Stromal cell of bone marrow (primary cell): ENCODE data around the gene MEF2D.
A peak's percentile ranks its signal among the peaks of the same experiment; 100 is the strongest.

Experiments
- DNase-seq: peaks from one replicate; pipeline ENCODE4 v3.0.0-alpha.2; 2012; ENCODE audit warnings: low read depth

MEF2D gene

GRCh38 chr1:156524481-156524869 lies 23.9 kb upstream of the MEF2D start:
- no peak for DNase-seq

DNA sequence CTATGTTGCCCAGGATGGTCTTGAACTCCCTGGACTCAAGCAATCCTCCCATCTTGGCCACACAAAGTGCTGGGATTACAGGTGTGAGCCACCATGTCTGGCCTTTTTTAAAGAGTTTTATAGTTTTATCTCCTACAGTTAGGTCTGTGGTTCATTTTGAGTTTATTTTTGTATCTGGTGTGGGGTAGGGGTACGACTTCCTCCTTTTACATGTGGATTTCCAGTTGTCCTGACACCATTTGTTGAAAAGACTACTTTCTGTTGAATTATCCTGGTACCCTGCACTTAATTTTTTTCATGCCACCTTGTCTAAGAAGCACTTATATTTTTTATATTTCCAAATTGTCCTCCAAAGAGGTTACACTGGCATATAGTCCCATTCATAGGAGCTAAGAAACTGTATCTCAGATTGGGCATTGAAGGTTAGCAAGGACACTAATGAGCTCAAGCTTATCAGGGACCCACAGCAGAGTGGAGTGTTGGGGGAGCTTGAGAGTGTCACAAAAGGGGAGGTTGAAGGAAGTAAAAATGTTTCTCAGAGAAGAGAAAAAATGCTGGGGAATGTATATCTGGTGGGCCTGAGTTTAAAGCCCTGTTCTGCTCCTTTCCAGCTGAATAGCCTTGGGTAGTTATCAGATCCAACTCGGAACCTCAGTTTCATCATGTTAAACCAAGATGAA lies 23.4 kb upstream of the MEF2D start:
- DNase-seq: no peak

- no peak for DNase-seq
Observed at GRCh38 chr1:156522443-156522970, 21.9 kb upstream of the MEF2D start.

GRCh38 chr1:156517748-156518147 lies 17.2 kb upstream of the MEF2D start:
- no peak for DNase-seq

GRCh38 chr1:156516821-156517220 lies 16.2 kb upstream of the MEF2D start:
- no peak for DNase-seq

- DNase-seq: no peak
Observed at GRCh38 chr1:156515956-156516355, 15.4 kb upstream of the MEF2D start.

DNA sequence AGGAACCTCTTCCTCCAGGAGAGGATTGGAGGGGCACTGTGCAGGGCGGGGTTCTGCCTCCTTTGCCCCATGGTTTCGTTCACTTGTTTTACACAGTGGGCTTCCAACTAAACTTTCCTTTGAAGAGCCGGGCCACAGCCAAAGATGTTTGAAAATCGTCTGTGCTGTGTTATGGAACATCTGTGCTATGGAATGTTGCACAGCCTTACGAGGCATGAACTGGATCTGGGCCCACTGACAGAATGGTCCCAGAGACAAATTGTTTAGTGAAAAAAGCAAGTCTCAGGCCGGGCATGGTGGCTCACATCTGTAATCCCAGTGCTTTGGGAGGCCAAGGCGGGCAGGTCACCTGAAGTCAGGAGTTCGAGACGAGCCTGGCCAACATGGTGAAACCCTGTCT lies 12.6 kb upstream of the MEF2D start:
- no peak for DNase-seq

GRCh38 chr1:156511644-156512043 lies 11.1 kb upstream of the MEF2D start:
- no peak for DNase-seq

DNA sequence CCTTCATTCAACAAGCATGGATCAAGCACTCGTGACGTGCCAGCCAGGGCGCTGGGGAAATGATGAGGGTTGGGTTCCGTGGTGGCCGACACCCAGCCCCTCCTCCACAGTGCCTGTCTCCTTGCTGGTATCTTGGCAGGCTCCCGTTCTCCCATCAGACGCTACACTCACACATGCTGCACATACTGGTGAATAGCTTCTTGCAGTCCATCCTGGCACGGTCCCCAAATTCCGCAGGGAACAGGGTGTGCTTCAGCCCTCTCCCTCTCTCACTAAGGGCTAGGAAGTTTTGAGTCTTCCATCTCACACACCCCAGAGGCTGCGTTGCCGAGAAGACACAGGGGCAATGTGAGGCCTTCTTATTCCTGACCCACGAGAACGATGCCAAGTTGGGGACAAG lies 10.1 kb upstream of the MEF2D start:
- no peak for DNase-seq

- no peak for DNase-seq
Observed at GRCh38 chr1:156509424-156510034, 9.0 kb upstream of the MEF2D start.

DNA sequence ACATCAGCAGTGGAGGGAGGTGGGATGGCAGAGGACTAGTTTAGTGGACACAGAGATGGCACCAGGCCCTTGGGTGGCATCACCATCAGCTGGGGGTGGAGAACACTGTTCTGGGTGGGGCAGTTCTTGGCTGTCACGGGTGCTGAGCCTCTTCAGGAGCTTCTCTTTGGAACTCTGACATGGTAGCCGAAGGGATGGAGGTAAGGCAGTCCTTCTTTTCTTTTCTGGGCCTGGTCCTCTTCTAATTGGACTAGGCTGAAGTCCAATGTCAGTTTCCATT lies 8.3 kb upstream of the MEF2D start:
- DNase-seq: no peak

DNA sequence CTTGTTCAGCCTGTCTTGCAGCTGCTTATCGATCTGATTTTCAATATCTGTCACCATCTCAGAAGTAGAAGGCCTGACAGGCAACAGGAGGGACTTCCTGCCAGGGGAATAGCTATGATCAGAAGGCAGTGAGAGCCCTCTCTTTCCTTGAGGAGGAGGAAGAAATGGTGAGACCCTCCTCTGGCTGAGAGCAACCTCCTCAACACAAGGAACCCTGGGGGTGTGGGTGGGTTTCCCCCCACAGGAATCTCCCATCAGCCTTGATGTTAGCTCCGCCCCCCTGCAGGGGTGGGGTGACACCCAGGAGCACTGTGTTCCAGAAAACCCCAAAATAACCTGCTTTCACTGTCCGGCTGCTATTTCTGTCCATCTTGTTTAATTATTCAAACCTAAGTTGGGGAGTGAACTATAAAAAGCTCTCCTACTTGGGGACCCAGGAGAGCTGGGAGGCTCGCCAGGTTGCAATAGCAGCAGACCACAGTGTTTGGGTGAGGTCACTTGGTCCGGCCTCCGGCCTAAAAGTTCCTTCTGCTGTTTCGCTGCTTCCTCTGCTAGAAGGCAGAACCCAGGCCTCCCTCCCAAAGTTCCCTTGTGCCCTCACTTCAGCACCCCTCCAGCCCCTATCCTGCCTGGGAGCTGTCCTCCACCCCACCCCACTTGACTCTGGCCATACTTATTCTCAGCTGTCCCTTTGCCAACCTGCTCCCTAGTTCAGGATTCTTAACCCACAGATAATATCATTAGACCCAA lies 7.8 kb upstream of the MEF2D start:
- peak; percentile 76 for DNase-seq

DNA sequence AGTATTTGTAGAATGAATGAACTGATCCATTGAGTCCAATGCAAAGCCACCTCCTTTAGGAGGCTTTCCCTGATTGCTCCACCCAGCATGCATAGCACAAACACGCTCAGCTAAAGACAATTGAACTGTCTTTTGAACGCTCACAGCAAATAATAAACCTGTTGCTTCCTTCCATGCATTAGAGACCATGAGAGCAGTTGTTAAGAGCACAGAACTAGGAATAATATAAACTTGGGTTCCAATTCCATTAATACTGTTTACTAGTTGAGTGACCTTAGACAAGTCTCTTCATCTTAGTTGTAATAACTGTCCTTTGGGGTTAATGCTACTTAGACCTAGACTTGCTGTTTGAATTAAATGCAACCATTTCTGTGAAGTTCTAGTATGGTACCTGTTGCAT lies 5.9 kb upstream of the MEF2D start:
- no peak for DNase-seq

GRCh38 chr1:156505679-156506298 lies 5.2 kb upstream of the MEF2D start:
- no peak for DNase-seq

GRCh38 chr1:156504821-156505678 lies 4.5 kb upstream of the MEF2D start:
- peak; percentile 99 for DNase-seq

DNA sequence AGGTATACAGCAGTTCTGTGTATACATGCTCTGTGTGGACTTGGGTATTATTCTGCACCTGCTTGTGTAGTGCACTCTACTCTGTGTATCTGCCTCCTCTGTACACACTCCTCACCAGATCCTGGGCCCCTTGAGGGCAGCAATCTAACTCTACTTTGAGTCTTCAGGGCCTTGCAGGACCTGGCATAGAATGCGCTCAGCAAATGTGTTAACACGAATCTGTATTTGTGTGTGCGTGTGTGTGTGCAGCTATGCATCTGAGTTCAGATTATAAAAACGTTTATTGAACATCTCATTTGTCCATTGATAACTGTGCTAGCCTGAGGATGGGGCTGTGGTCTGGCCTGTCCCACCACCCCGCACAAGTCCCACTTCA lies 3.9 kb upstream of the MEF2D start:
- DNase-seq: no peak

- DNase-seq: no peak
Observed at GRCh38 chr1:156503698-156504437, 3.3 kb upstream of the MEF2D start.

- peak; percentile 95 for DNase-seq
Observed at GRCh38 chr1:156502894-156503697, 2.5 kb upstream of the MEF2D start.

- no peak for DNase-seq
Observed at GRCh38 chr1:156502391-156502893, 1.9 kb upstream of the MEF2D start.

DNA sequence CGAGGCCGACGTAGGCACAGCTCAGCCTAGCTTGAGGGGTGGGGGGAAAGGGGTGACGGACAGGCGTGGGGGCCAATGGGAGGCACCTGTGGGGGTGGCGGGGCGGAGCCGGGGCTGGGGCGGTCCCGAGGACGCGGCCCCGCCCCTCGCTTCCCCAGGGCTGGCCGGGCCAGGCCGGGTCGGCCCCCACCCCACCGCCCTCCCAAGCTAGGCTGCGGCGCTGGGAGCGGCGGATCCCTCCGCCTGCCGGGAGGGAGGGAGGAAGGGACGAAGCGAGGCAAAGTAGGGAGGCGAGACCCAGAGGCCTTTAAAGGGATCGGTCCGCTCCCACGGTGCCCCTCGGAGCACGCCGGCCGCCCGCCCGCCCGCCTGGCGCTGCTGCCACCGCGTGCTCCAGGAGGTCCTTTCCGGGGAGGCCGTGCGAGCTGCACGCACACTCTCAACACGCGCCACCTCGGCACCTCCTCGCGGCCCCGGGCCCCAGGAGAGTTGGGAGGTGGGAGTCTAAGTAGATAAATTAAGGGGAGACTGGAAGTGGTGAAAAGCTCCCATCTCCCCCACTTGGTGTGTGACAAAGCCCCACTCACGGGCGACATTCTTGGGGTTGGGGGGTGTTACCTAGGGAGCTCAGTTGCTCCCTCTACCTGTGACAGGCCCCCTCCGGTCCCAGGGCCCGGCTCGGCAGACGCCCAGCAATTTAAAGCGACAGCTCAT lies 375 bp upstream of the MEF2D start:
- peak; percentile 94 for DNase-seq
